ENCODE results near the gene PPM1N. TPM values are rescaled to one million over a fixed set of nuclear protein-coding genes. Genes with fewer than 3 reads are reported as not detected.

Gene PPM1N
- total and polyA plus RNA-seq, 8 donors = 0.22 to 2.1 (median 0.32) TPM

DNA sequence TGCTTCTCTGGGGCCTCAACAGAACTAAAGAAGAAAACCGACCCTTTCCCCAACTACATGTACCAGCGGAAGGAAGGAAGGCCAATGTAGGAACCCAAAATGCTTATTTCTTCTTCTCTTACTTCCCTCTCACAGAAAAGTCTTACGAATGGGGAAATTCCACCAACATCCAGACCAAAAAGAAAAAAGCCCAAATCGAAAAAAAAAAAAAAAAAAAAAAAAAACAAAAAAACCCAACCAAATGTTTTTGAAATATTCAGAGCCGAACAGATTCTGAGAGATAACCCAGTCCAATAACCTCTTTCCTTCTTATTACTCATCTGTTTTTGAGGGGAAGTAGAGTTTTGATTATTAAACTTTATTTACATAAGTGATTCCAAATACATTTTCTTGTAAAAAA lies 3.9 kb downstream of the PPM1N start:
- H3K27ac ChIP-seq = no peak overlapping the region
- intact Hi-C loops (cut with DNase I) = no loop called here
- H3K4me1 ChIP-seq = peaks cover 0 to 10% (median 9%) of the 10 kb centered on the region in 3 donors
- WGBS, 2 donors = 60 to 81% methylated on average over 5 of the region's 5 CpGs
- H3K36me3 ChIP-seq = no peaks in the 10 kb centered on the region
- no peak for FAIRE-seq
- no peaks in the 10 kb centered on the region for H3K27me3 ChIP-seq
- no peaks in the 10 kb centered on the region for H3K9me3 ChIP-seq
- no peak for TF ChIP-seq CTCF (IDR thresholded peaks at IDR 0.05)
- DNase-seq = no peak
- ATAC-seq = no peak
- H3K4me3 ChIP-seq = no peak overlapping the region

DNA sequence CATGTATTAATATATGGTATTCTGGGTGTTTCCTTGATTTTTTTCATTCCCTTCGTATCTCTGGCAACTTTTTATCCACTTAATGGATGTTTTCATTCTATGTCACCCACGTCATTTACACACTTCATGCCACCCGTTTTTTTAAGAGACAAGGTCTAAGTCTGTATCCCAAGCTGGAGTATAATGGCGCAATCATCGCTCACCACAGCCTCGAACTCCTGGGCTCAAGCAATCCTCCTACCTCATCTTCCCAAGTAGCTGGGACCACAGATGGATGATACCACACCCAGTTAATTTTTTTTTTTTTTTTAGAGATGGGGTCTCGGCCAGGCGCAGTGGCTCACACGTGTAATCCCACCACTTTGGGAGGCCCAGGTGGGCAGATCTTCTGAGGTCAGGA lies 5.7 kb downstream of the PPM1N start:
- H3K9me3 ChIP-seq = no peaks in the 10 kb centered on the region
- WGBS, 2 donors = 76 to 81% methylated on average over 9 of the region's 9 CpGs
- H3K27me3 ChIP-seq = no peaks in the 10 kb centered on the region
- TF ChIP-seq CTCF (IDR thresholded peaks at IDR 0.05) = no peak
- H3K27ac ChIP-seq = no peak overlapping the region
- no peak overlapping the region for H3K4me3 ChIP-seq
- no peak for DNase-seq
- peaks cover 0 to 9% (median 8%) of the 10 kb centered on the region in 3 donors for H3K4me1 ChIP-seq
- no peak for FAIRE-seq
- no peaks in the 10 kb centered on the region for H3K36me3 ChIP-seq
- intact Hi-C loops (cut with DNase I) = no loop called here
- ATAC-seq = no peak

GRCh38 chr19:45505151-45505995 lies 7.1 kb downstream of the PPM1N start:
- no peak for ATAC-seq
- 68 to 72% methylated on average over 8 of the region's 8 CpGs for WGBS, 2 donors
- intact Hi-C loops (cut with DNase I) = no loop called here
- Histone ChIP-seq H3K4me3 (no peak overlapping the region), H3K36me3 (no peaks in the 10 kb centered on the region), H3K27me3 (no peaks in the 10 kb centered on the region), H3K4me1 (peaks cover 6 to 9% (median 7%) of the 10 kb centered on the region in 3 donors), H3K27ac (peak overlapping the region; percentile 87 to 94 (median 91)), H3K9me3 (no peaks in the 10 kb centered on the region)
- no peak for TF ChIP-seq CTCF (IDR thresholded peaks at IDR 0.05)
- DNase-seq = peak in 1 of 6 donors; percentile 51
- no peak for FAIRE-seq

GRCh38 chr19:45505996-45506245 lies 7.7 kb downstream of the PPM1N start:
- no peaks in the 10 kb centered on the region for H3K36me3 ChIP-seq
- intact Hi-C loops (cut with DNase I) = no loop called here
- no peak for ATAC-seq
- H3K9me3 ChIP-seq = no peaks in the 10 kb centered on the region
- no peak for FAIRE-seq
- peak overlapping the region; percentile 66 to 99 (median 84) for H3K4me3 ChIP-seq
- H3K27ac ChIP-seq = peak overlapping the region; percentile 87 to 94 (median 91)
- peaks cover 6 to 9% (median 7%) of the 10 kb centered on the region in 3 donors for H3K4me1 ChIP-seq
- no peak for DNase-seq
- no peaks in the 10 kb centered on the region for H3K27me3 ChIP-seq
- 37 to 55% methylated on average over 5 of the region's 5 CpGs for WGBS, 2 donors
- TF ChIP-seq CTCF (IDR thresholded peaks at IDR 0.05) = no peak

Data from pancreas (tissue), 10 donors.